ENCODE results near the gene NKPD1.

The NKPD1 gene

GRCh38 chr19:45160870-45161737 is at the start of gene NKPD1:
NKPD1 (minus strand) TSS chr19:45160982; CDS start chr19:45160150, 832 bp downstream.
- H2AFZ ChIP-seq: peak within 1 kb of the TSS; percentile 28
- no peak within 1 kb of the TSS for H3K9ac ChIP-seq
- H3K79me2 ChIP-seq: no peaks in the 10 kb centered on the region
- no peak within 1 kb of the TSS for H3K27ac ChIP-seq
- no peaks in the 10 kb centered on the region for H3K27me3 ChIP-seq (ENCODE audit: control insufficient read depth, insufficient read depth, low read length)
- peak within 1 kb of the TSS; percentile 67 for H3K4me2 ChIP-seq (ENCODE audit: low read length)
- no peaks in the 10 kb centered on the region for H3K4me1 ChIP-seq
- H3K4me3 ChIP-seq (ENCODE audit: low read depth, low read length): peak within 1 kb of the TSS; percentile 37
- TF ChIP-seq CTCF (IDR thresholded peaks at IDR 0.05): no peak
- H3K36me3 ChIP-seq (ENCODE audit: control insufficient read depth, insufficient read depth, low read length): no peaks in the 10 kb centered on the region
- no peaks in the 10 kb centered on the region for H3K9me3 ChIP-seq (ENCODE audit: control insufficient read depth, low read length)

- Histone ChIP-seq H3K27me3 (ENCODE audit: control insufficient read depth, insufficient read depth, low read length) (no peaks in the 10 kb centered on the region), H3K36me3 (ENCODE audit: control insufficient read depth, insufficient read depth, low read length) (no peaks in the 10 kb centered on the region), H3K4me2 (ENCODE audit: low read length) (no peak overlapping the region), H3K9ac (no peak overlapping the region), H3K27ac (no peak overlapping the region), H3K9me3 (ENCODE audit: control insufficient read depth, low read length) (no peaks in the 10 kb centered on the region), H3K79me2 (no peaks in the 10 kb centered on the region), H3K4me1 (no peaks in the 10 kb centered on the region), H2AFZ (no peak overlapping the region), H3K4me3 (ENCODE audit: low read depth, low read length) (no peak overlapping the region)
- TF ChIP-seq CTCF (IDR thresholded peaks at IDR 0.05): no peak
Observed at GRCh38 chr19:45206328-45206727, 45.5 kb upstream of the NKPD1 start.

- H2AFZ ChIP-seq: no peak overlapping the region
- H3K79me2 ChIP-seq: no peaks in the 10 kb centered on the region
- no peak for TF ChIP-seq CTCF (IDR thresholded peaks at IDR 0.05)
- no peak overlapping the region for H3K4me2 ChIP-seq (ENCODE audit: low read length)
- no peak overlapping the region for H3K27ac ChIP-seq
- H3K36me3 ChIP-seq (ENCODE audit: control insufficient read depth, insufficient read depth, low read length): no peaks in the 10 kb centered on the region
- H3K9me3 ChIP-seq (ENCODE audit: control insufficient read depth, low read length): no peaks in the 10 kb centered on the region
- H3K4me3 ChIP-seq (ENCODE audit: low read depth, low read length): no peak overlapping the region
- no peaks in the 10 kb centered on the region for H3K4me1 ChIP-seq
- H3K9ac ChIP-seq: no peak overlapping the region
- no peaks in the 10 kb centered on the region for H3K27me3 ChIP-seq (ENCODE audit: control insufficient read depth, insufficient read depth, low read length)
Observed at GRCh38 chr19:45205810-45206209, 45.0 kb upstream of the NKPD1 start.

GRCh38 chr19:45202637-45203036 is 41.9 kb upstream of the NKPD1 start:
- Histone ChIP-seq H3K9ac (no peak overlapping the region), H3K9me3 (ENCODE audit: control insufficient read depth, low read length) (no peaks in the 10 kb centered on the region), H3K4me1 (no peaks in the 10 kb centered on the region), H3K27me3 (ENCODE audit: control insufficient read depth, insufficient read depth, low read length) (no peaks in the 10 kb centered on the region), H2AFZ (no peak overlapping the region), H3K36me3 (ENCODE audit: control insufficient read depth, insufficient read depth, low read length) (no peaks in the 10 kb centered on the region), H3K79me2 (no peaks in the 10 kb centered on the region), H3K4me2 (ENCODE audit: low read length) (no peak overlapping the region), H3K27ac (no peak overlapping the region), H3K4me3 (ENCODE audit: low read depth, low read length) (no peak overlapping the region)
- TF ChIP-seq CTCF (IDR thresholded peaks at IDR 0.05): no peak

- Histone ChIP-seq H3K27ac (no peak overlapping the region), H3K4me2 (ENCODE audit: low read length) (no peak overlapping the region), H3K36me3 (ENCODE audit: control insufficient read depth, insufficient read depth, low read length) (no peaks in the 10 kb centered on the region), H3K9ac (no peak overlapping the region), H3K4me1 (no peaks in the 10 kb centered on the region), H3K9me3 (ENCODE audit: control insufficient read depth, low read length) (no peaks in the 10 kb centered on the region), H3K79me2 (no peaks in the 10 kb centered on the region), H3K27me3 (ENCODE audit: control insufficient read depth, insufficient read depth, low read length) (no peaks in the 10 kb centered on the region), H2AFZ (no peak overlapping the region), H3K4me3 (ENCODE audit: low read depth, low read length) (no peak overlapping the region)
- peak; percentile 31 for TF ChIP-seq CTCF (IDR thresholded peaks at IDR 0.05)
Observed at GRCh38 chr19:45200568-45200967, 39.8 kb upstream of the NKPD1 start.

All from parathyroid adenoma (tissue), 2 donors.